Stimulated activated CD8-positive, alpha-beta memory T cell treated with anti-CD3 and anti-CD28 coated beads, Interleukin-4, amount 100 ng/mL, for 4 hours (primary cell): ENCODE data around the gene GALNT2.

Experiments
- DNase-seq, 2 donors: peaks; one replicate each; pipeline ENCODE4 v3.0.0-alpha.2; 2020; ENCODE audit warnings: low read depth in 2 of 2, low spot score in 1 of 2

GALNT2 gene

GRCh38 chr1:230127105-230128054, 60.3 kb downstream of the GALNT2 start:
- peak; percentile 17 to 34 for DNase-seq

GRCh38 chr1:230128569-230129285, 61.7 kb downstream of the GALNT2 start:
- DNase-seq = no peak

GRCh38 chr1:230129341-230129740, 62.3 kb downstream of the GALNT2 start:
- DNase-seq = no peak

GRCh38 chr1:230130172-230130944, 63.3 kb downstream of the GALNT2 start:
- DNase-seq = no peak

- DNase-seq = no peak
Observed at GRCh38 chr1:230131457-230131856, 64.4 kb downstream of the GALNT2 start.

- no peak for DNase-seq
Observed at GRCh38 chr1:230132758-230133157, 65.7 kb downstream of the GALNT2 start.

- no peak for DNase-seq
Observed at GRCh38 chr1:230135726-230136125, 68.7 kb downstream of the GALNT2 start.

GRCh38 chr1:230136453-230137336, 69.7 kb downstream of the GALNT2 start:
- DNase-seq = no peak

- DNase-seq = no peak
Observed at GRCh38 chr1:230137337-230137815, 70.3 kb downstream of the GALNT2 start.

- DNase-seq = no peak
Observed at GRCh38 chr1:230138561-230139239, 71.7 kb downstream of the GALNT2 start.

- no peak for DNase-seq
Observed at GRCh38 chr1:230139315-230139714, 72.3 kb downstream of the GALNT2 start.

GRCh38 chr1:230139741-230140140, 72.7 kb downstream of the GALNT2 start:
- no peak for DNase-seq

- DNase-seq = no peak
Observed at GRCh38 chr1:230140221-230141020, 73.4 kb downstream of the GALNT2 start.

GRCh38 chr1:230141021-230141648, 74.1 kb downstream of the GALNT2 start:
- DNase-seq = no peak

GRCh38 chr1:230141797-230142607, 75.0 kb downstream of the GALNT2 start:
- DNase-seq = no peak

GRCh38 chr1:230142608-230143210, 75.7 kb downstream of the GALNT2 start:
- DNase-seq = no peak

- DNase-seq = no peak
Observed at GRCh38 chr1:230143534-230143933, 76.5 kb downstream of the GALNT2 start.
